GM19240 (cell line): Measurements from ENCODE around the gene SMYD3.

Source experiments
- DNase-seq: peaks from one replicate; pipeline ENCODE4 v3.0.0; 2011; ENCODE audit warnings: low spot score; ENCODE audit not compliant: insufficient read length

Gene SMYD3

GRCh38 chr1:246471688-246472087 is 35.4 kb downstream of the SMYD3 start:
- no peak for DNase-seq

- DNase-seq: no peak
Measured at GRCh38 chr1:246470585-246470984, 36.5 kb downstream of the SMYD3 start.

DNA sequence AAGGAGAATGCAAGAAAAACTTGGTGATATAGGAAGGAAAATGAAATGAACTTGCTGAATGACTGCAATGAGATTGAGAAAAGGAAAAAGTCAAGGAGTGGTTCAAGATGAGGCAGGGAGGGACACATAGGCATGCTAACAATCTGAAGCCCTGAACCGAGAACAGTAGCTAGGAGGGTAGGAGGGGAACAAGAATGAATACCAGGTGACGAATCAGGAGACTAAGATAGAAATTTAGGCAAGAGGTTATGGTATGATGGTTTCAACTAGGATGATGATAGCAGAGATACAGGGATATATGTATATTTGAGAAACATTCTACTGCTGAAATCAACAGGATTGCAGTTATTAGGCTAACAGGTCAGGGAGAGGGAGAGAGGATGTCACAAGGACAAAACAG is 44.1 kb downstream of the SMYD3 start:
- no peak for DNase-seq

- DNase-seq: no peak
Measured at GRCh38 chr1:246460406-246460805, 46.7 kb downstream of the SMYD3 start.

GRCh38 chr1:246459221-246459620 is 47.9 kb downstream of the SMYD3 start:
- no peak for DNase-seq

GRCh38 chr1:246455476-246455875 is 51.6 kb downstream of the SMYD3 start:
- no peak for DNase-seq

GRCh38 chr1:246454655-246455054 is 52.4 kb downstream of the SMYD3 start:
- DNase-seq: no peak

DNA sequence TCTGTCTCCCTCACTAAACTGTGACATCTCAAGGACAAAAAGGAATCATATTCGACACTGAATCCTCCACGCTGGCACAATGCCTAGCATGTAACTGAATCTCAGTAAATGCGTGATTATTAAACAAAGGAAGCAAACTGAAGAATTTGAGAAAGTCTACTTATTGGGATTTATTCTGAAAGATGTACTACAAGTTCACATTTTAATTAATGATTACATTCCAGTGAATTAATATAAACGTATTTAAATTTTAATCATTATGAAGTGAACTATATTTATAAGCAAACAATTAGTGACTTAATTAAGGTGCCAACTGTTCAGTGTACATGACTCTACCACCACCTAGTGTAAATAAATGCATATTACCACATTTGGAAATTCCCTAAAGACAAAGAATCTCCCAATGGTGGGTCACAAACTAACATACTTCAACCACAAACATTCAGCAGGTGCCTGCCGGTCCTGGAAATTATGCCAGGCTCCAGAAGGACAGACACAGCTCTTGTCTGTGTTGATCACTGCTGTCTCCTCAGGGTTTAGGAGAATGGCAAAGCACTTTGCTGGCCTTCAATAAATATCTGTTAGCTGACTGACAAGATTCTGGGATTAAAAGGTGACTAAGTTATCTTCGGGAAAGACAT is 56.3 kb downstream of the SMYD3 start:
- no peak for DNase-seq

- DNase-seq: no peak
Measured at GRCh38 chr1:246448373-246448772, 58.7 kb downstream of the SMYD3 start.

DNA sequence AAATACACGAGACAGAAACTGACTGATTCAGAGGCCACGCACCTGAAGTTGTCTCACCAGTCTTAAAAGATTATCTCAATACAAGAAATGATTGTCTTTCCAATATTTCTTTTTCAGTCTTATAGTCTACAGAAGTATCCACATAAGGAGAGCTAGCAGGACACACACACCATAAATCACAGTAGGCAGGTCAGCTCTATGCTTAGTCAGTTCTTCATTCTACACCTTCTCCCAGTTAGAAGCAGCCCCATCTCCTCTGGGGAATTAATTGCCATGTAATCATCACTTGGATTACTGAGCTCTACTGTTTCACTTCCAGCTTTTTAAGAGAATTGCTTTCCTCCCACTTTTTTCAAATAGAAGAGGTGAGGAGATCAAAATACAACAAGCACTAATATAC is 59.6 kb downstream of the SMYD3 start:
- DNase-seq: no peak

GRCh38 chr1:246445503-246445902 is 61.6 kb downstream of the SMYD3 start:
- no peak for DNase-seq

DNA sequence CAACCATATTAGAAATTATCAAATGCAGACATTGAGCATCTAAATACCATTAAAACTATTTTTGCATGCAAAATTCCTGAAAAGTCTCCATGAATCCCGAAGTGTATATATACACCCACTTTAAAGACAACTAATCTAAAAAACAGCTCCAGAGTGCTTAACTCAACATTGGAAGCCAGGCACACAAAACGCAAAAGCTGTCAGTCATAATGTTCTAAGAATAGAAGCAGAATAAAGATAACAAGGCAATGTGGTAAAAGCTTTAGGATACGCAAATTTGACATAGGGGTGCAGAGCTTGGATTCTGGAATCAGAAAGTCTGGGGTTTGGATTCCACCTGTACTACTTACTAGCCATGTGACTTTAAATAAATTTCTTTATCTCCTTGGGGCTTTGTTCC is 62.5 kb downstream of the SMYD3 start:
- no peak for DNase-seq

- DNase-seq: no peak
Measured at GRCh38 chr1:246437961-246438360, 69.1 kb downstream of the SMYD3 start.

- DNase-seq: no peak
Measured at GRCh38 chr1:246435421-246436041, 71.5 kb downstream of the SMYD3 start.

DNA sequence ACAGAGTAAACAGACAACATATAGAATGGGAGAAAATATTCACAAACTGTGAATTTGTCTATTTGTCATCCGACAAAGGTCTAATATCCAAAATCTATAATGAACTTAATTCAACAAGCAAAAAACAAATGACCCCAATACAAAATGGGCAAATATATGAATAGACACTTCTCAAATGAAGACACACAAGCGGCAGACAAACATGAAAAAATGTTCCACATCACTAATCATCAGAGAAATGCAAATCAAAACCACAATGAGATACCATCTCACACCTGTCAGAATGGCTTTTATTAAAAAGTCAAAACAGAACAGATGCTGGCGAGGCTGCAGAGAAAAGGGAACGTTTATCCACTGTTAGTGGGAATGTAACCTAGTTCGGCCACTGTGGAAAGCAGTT is 72.7 kb downstream of the SMYD3 start:
- no peak for DNase-seq

DNA sequence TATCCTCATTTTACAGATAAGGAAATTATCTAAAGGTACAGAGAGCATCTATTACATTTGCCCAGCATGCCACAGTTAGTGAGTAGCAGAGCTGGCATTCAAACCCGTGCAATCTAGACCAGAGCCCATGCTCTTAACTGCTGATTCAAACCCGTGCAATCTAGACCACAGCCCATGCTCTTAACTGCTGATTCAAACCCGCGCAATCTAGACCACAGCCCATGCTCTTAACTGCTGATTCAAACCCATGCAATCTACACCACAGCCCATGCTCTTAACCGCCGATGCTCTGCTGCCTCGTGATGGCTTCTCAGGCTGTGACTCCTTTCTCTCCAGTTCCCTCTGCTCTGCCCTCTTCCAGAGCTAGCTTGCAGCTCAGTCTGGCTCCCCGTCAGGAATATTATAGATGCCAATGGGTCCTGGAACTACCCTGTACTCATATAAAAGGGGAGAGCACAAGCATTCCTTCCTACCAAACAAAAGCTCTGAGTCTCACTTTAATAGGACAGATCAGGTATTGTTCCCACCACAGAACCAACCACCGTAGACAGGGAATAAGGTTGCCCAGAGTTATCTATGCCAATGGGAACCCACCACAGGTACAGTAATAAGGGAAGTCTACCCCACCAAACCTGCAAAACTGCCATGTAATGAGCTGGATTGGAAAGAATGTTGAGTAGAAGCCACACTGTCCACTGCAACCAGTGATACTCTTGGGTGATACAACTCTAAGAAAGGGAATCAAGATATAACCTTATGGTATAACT is 78.4 kb downstream of the SMYD3 start:
- DNase-seq: no peak

GRCh38 chr1:246427611-246428010 is 79.5 kb downstream of the SMYD3 start:
- DNase-seq: no peak

DNA sequence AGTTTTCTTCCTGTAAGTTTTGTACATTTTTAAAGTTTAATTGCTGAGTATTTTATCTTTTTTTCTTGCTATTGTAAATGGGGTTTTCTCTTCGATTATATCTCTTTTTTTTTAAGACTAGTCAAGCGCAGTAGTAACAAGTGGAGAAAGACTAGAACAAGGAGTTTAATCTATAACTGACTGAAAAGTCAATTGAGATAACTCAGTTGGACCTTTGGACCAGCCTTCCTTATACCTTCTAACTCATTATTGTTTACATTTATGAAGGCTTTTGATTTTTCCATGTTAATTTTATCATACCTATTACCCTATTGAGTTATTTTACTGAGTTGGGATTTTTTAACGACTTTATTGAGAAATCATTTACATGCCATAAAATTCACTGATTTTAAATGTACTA is 81.2 kb downstream of the SMYD3 start:
- no peak for DNase-seq

- DNase-seq: no peak
Measured at GRCh38 chr1:246425139-246425794, 81.8 kb downstream of the SMYD3 start.

GRCh38 chr1:246420300-246420699 is 86.8 kb downstream of the SMYD3 start:
- DNase-seq: no peak

GRCh38 chr1:246418565-246419312 is 88.3 kb downstream of the SMYD3 start:
- DNase-seq: no peak
